GM21529 (cell line): ENCODE data around the gene SPG11.
A peak's percentile ranks its signal among the peaks of the same experiment; 100 is the strongest.
"Not testable (repeated sequence)": the region's sequence is repeated elsewhere in the genome, so short reads cannot be mapped to it uniquely, and the experiment has no call there.

Experiments used
- ATAC-seq: cut with Tn5 transposase; IDR thresholded peaks from one replicate; pipeline ENCODE4 v1.9.1; 2021; ENCODE audit not compliant: unreplicated experiment

Gene SPG11

GRCh38 chr15:44663410-44664308 is at the start of gene SPG11:
Gene SPG11, minus strand, starts transcription at chr15:44663662. Its CDS starts 15 bp downstream, at chr15:44663647.
- ATAC-seq, result peak; percentile 73

- no peak for ATAC-seq
Measured at GRCh38 chr15:44712346-44713005, 49.0 kb upstream of the SPG11 start.

GRCh38 chr15:44711743-44712345 is 48.4 kb upstream of the SPG11 start:
- peak; percentile 14 for ATAC-seq

- peak; percentile 85 for ATAC-seq
Measured at GRCh38 chr15:44711096-44711742, 47.8 kb upstream of the SPG11 start, which contains the start of the genes B2M and PATL2. Gene B2M, plus strand, starts transcription at chr15:44711517. Its CDS starts 30 bp downstream, at chr15:44711547. Gene PATL2, minus strand, starts transcription at chr15:44711323. Its CDS starts 34,833 bp downstream, at chr15:44676490.

- no peak for ATAC-seq
Measured at GRCh38 chr15:44710236-44711095, 47.0 kb upstream of the SPG11 start.

- ATAC-seq, result no peak
Measured at GRCh38 chr15:44706946-44707636, 43.6 kb upstream of the SPG11 start.

- ATAC-seq, result no peak
Measured at GRCh38 chr15:44706401-44706800, 42.9 kb upstream of the SPG11 start.

- ATAC-seq, result no peak
Measured at GRCh38 chr15:44705986-44706385, 42.5 kb upstream of the SPG11 start.

GRCh38 chr15:44700676-44701075 is 37.2 kb upstream of the SPG11 start:
- not testable (repeated sequence) for ATAC-seq

- ATAC-seq, result no peak
Measured at GRCh38 chr15:44698641-44699040, 35.2 kb upstream of the SPG11 start.

- ATAC-seq, result no peak
Measured at GRCh38 chr15:44697014-44697413, 33.6 kb upstream of the SPG11 start.

GRCh38 chr15:44695294-44695693 is 31.8 kb upstream of the SPG11 start:
- no peak for ATAC-seq

GRCh38 chr15:44694416-44694815 is 31.0 kb upstream of the SPG11 start:
- no peak for ATAC-seq

GRCh38 chr15:44692659-44693058 is 29.2 kb upstream of the SPG11 start:
- no peak for ATAC-seq

GRCh38 chr15:44690245-44690644 is 26.8 kb upstream of the SPG11 start:
- ATAC-seq, result not testable (repeated sequence)

- ATAC-seq, result not testable (repeated sequence)
Measured at GRCh38 chr15:44689318-44689717, 25.9 kb upstream of the SPG11 start.

GRCh38 chr15:44682809-44683682 is 19.6 kb upstream of the SPG11 start:
- ATAC-seq, result not testable (repeated sequence)

- ATAC-seq, result no peak
Measured at GRCh38 chr15:44682211-44682610, 18.7 kb upstream of the SPG11 start.
